A204.1 (cell line): ENCODE data around the gene C19orf44.
A peak's percentile ranks its signal among the peaks of the same experiment; 100 is the strongest.
"Not testable (repeated sequence)": the region's sequence is repeated elsewhere in the genome, so short reads cannot be mapped to it uniquely, and the experiment has no call there.

ENCODE experiments used
- FAIRE-seq: peaks from 2 replicates; lab custom pipeline; 2012; peaks lifted over from hg19 to GRCh38; lab: Jason Lieb, UNC

C19orf44 gene

GRCh38 chr19:16537111-16537510 is 40.9 kb downstream of the C19orf44 start:
- no peak for FAIRE-seq

GRCh38 chr19:16540948-16541347 is 44.8 kb downstream of the C19orf44 start:
- no peak for FAIRE-seq

GRCh38 chr19:16541526-16542044 is 45.4 kb downstream of the C19orf44 start:
- FAIRE-seq = no peak

GRCh38 chr19:16542045-16542909 is 46.1 kb downstream of the C19orf44 start, which contains the start of gene CHERP:
Gene CHERP (minus strand): TSS chr19:16542437. CDS start chr19:16542378, 59 bp downstream.
- FAIRE-seq = peak; percentile 11

GRCh38 chr19:16542910-16543472 is 46.8 kb downstream of the C19orf44 start:
- FAIRE-seq = no peak

GRCh38 chr19:16543734-16544133 is 47.5 kb downstream of the C19orf44 start:
- not testable (repeated sequence) for FAIRE-seq

GRCh38 chr19:16544473-16545231 is 48.5 kb downstream of the C19orf44 start:
- no peak for FAIRE-seq

GRCh38 chr19:16548956-16549355 is 52.8 kb downstream of the C19orf44 start:
- no peak for FAIRE-seq

- FAIRE-seq = not testable (repeated sequence)
Measured at GRCh38 chr19:16551902-16552301, 55.7 kb downstream of the C19orf44 start.

- FAIRE-seq = no peak
Measured at GRCh38 chr19:16554776-16555175, 58.6 kb downstream of the C19orf44 start.

GRCh38 chr19:16559780-16560276 is 63.6 kb downstream of the C19orf44 start:
- FAIRE-seq = no peak

- FAIRE-seq = no peak
Measured at GRCh38 chr19:16561382-16561781, 65.2 kb downstream of the C19orf44 start.

GRCh38 chr19:16562608-16563025 is 66.4 kb downstream of the C19orf44 start:
- no peak for FAIRE-seq

GRCh38 chr19:16564842-16565241 is 68.6 kb downstream of the C19orf44 start:
- FAIRE-seq = no peak

- no peak for FAIRE-seq
Measured at GRCh38 chr19:16566161-16566560, 70.0 kb downstream of the C19orf44 start.

- FAIRE-seq = no peak
Measured at GRCh38 chr19:16566702-16567101, 70.5 kb downstream of the C19orf44 start.

GRCh38 chr19:16569609-16570320 is 73.6 kb downstream of the C19orf44 start:
- no peak for FAIRE-seq
